H1 (cell line): ENCODE measurements around the gene SKIL. TPM values are rescaled to one million over a fixed set of nuclear protein-coding genes. Genes with fewer than 3 reads are reported as not detected.

ENCODE experiments used
- EZH2 ChIP-seq: fragments of 200-600 bp; sonication (generic); IDR thresholded peaks from 2 replicates; pipeline ENCODE4 v1.7.1; 2012; ENCODE audit warnings: low read depth, mild to moderate bottlenecking, moderate library complexity, low read length, inconsistent platforms; ENCODE audit not compliant: severe bottlenecking
- GABPA ChIP-seq: IDR thresholded peaks from 2 replicates; pipeline ENCODE4 v1.6.1; 2011; ENCODE audit warnings: mild to moderate bottlenecking, low read length, moderate library complexity, borderline replicate concordance; ENCODE audit not compliant: insufficient read depth
- RAD21 ChIP-seq, 2 experiments: IDR thresholded peaks in 1 of 2; conservative IDR thresholded peaks in 1 of 2; 2 replicates each; pipeline ENCODE4 v1.6.1; 2011; ENCODE audit warnings: low read depth in 2 of 2, low read length in 2 of 2, improper control_type of control experiment in 1 of 2, inconsistent platforms in 1 of 2, mild to moderate bottlenecking in 1 of 2, moderate library complexity in 1 of 2
- RFX5 ChIP-seq: IDR thresholded peaks from 2 replicates; pipeline ENCODE4 v1.6.1; 2011; ENCODE audit warnings: low read depth, low read length, improper control_type of control experiment, borderline replicate concordance
- SIX5 ChIP-seq: IDR thresholded peaks from 2 replicates; pipeline ENCODE4 v1.6.1; 2011; ENCODE audit warnings: mild to moderate bottlenecking, low read depth, low read length
- TAF7 ChIP-seq: optimal IDR thresholded peaks from 2 replicates; pipeline ENCODE3; 2011; ENCODE audit warnings: low read depth, mild to moderate bottlenecking, inconsistent platforms, low read length, moderate library complexity, borderline replicate concordance
- polyA plus RNA-seq, 7 experiments: library from polyadenylated mRNA; depleted of rRNA in 3 of 7; stranded (reverse) in 5 of 7; unstranded in 2 of 7; fragments of >200 nt in 5 of 7; fragments of 200-250 nt in 2 of 7; gene quantifications; 1 replicate in 5 of 7; 2 replicates in 1 of 7; 4 replicates in 1 of 7; pipeline versions ENCODE4 v1.2.1 to v1.2.3, GENCODE V29; 2011 to 2013; ENCODE audit warnings: missing spikeins in 2 of 7, mixed read lengths in 2 of 7
- total RNA-seq: library from RNA; stranded (reverse); fragmentation: NEBNext Ultra II Directional; extraction: Animal tissue kit (Norgen Biotek cat#: 25700); gene quantifications from 2 replicates; pipeline ENCODE4 v1.2.1, GENCODE V29; 2021

The SKIL gene
- total and polyA plus RNA-seq, 2 of the 8 experiments (the other 6 are each of a cell fraction or from before 2014, with no cell fraction given), result 13.2 to 277 TPM

GRCh38 chr3:170417090-170417489 lies 59.6 kb downstream of the SKIL start (continued):
- TF ChIP-seq RFX5 (no peak), SIX5 (no peak), TAF7 (no peak), EZH2 (no peak), GABPA (no peak), RAD21 (IDR thresholded peaks at IDR 0.05 in 1 of 2, conservative IDR thresholded peaks at IDR 0.05 in 1 of 2; ENCODE audit: low read depth in 2 of 2, low read length in 2 of 2) (no peak)
